ENCODE measurements around the gene GPR146. TPM values are rescaled to one million over a fixed set of nuclear protein-coding genes. Genes with fewer than 3 reads are reported as not detected.
A peak's percentile ranks its signal among the peaks of the same experiment; 100 is the strongest.

Gene GPR146
- total RNA-seq, 1 donor from 2014 or later = 1.2 TPM

- Mint-ChIP-seq H3K27ac (no peak overlapping the region), H3K36me3 (peaks cover 8% of the 10 kb centered on the region), H3K9me3 (no peaks in the 10 kb centered on the region), H3K4me3 (no peak overlapping the region), H3K27me3 (no peaks in the 10 kb centered on the region), H3K4me1 (ENCODE audit: unreplicated experiment) (peaks cover 13% of the 10 kb centered on the region)
- no peak for DNase-seq (ENCODE audit: extremely low spot score, unreplicated experiment)
- no peak for TF ChIP-seq CTCF (conservative IDR thresholded peaks at IDR 0.05)
Measured at GRCh38 chr7:1022356-1022755, 22.0 kb upstream of the GPR146 start.

- Mint-ChIP-seq H3K4me1 (ENCODE audit: unreplicated experiment) (peaks cover 15% of the 10 kb centered on the region), H3K4me3 (no peak overlapping the region), H3K36me3 (peaks cover 7% of the 10 kb centered on the region), H3K27ac (no peak overlapping the region), H3K27me3 (no peaks in the 10 kb centered on the region), H3K9me3 (no peaks in the 10 kb centered on the region)
- no peak for DNase-seq (ENCODE audit: extremely low spot score, unreplicated experiment)
- TF ChIP-seq CTCF (conservative IDR thresholded peaks at IDR 0.05) = no peak
Measured at GRCh38 chr7:1022801-1023465, 21.4 kb upstream of the GPR146 start.

GRCh38 chr7:1024331-1024841 lies 20.0 kb upstream of the GPR146 start:
- DNase-seq (ENCODE audit: extremely low spot score, unreplicated experiment) = no peak
- Mint-ChIP-seq H3K36me3 (peaks cover 4% of the 10 kb centered on the region), H3K4me3 (no peak overlapping the region), H3K27me3 (no peaks in the 10 kb centered on the region), H3K9me3 (no peaks in the 10 kb centered on the region), H3K27ac (no peak overlapping the region), H3K4me1 (ENCODE audit: unreplicated experiment) (peaks cover 20% of the 10 kb centered on the region)
- TF ChIP-seq CTCF (conservative IDR thresholded peaks at IDR 0.05) = no peak

GRCh38 chr7:1024876-1025742 lies 19.2 kb upstream of the GPR146 start:
- H3K4me1 Mint-ChIP-seq (ENCODE audit: unreplicated experiment) = peaks cover 20% of the 10 kb centered on the region
- no peak overlapping the region for H3K27ac Mint-ChIP-seq
- H3K9me3 Mint-ChIP-seq = no peaks in the 10 kb centered on the region
- H3K4me3 Mint-ChIP-seq = no peak overlapping the region
- no peak for TF ChIP-seq CTCF (conservative IDR thresholded peaks at IDR 0.05)
- no peaks in the 10 kb centered on the region for H3K27me3 Mint-ChIP-seq
- H3K36me3 Mint-ChIP-seq = peaks cover 4% of the 10 kb centered on the region
- no peak for DNase-seq (ENCODE audit: extremely low spot score, unreplicated experiment)

- no peaks in the 10 kb centered on the region for H3K9me3 Mint-ChIP-seq
- H3K27me3 Mint-ChIP-seq = no peaks in the 10 kb centered on the region
- no peak for TF ChIP-seq CTCF (conservative IDR thresholded peaks at IDR 0.05)
- peaks cover 22% of the 10 kb centered on the region for H3K4me1 Mint-ChIP-seq (ENCODE audit: unreplicated experiment)
- no peak for DNase-seq (ENCODE audit: extremely low spot score, unreplicated experiment)
- peak overlapping the region; percentile 57 for H3K27ac Mint-ChIP-seq
- H3K36me3 Mint-ChIP-seq = peaks cover 4% of the 10 kb centered on the region
- H3K4me3 Mint-ChIP-seq = peak overlapping the region; percentile 88
Measured at GRCh38 chr7:1025743-1026581, 18.4 kb upstream of the GPR146 start.
